NCI-H1048 (cell line): ENCODE measurements around the gene RBBP9.
"Not testable (repeated sequence)": the region's sequence is repeated elsewhere in the genome, so short reads cannot be mapped to it uniquely, and the experiment has no call there.

Experiments used
- DNase-seq: peaks from one replicate; lab custom pipeline; 2025; lab: John Stamatoyannopoulos, UW

RBBP9 gene

GRCh38 chr20:18496740-18497592 lies at the start of gene RBBP9:
Gene RBBP9 (minus strand): TSS chr20:18497225. CDS start chr20:18497167, 58 bp downstream.
- DNase-seq, result peak; percentile 46

GRCh38 chr20:18545566-18545965 lies 48.5 kb upstream of the RBBP9 start:
- no peak for DNase-seq

- no peak for DNase-seq
Observed at GRCh38 chr20:18543932-18544331, 46.9 kb upstream of the RBBP9 start.

GRCh38 chr20:18543216-18543615 lies 46.2 kb upstream of the RBBP9 start:
- no peak for DNase-seq

- DNase-seq, result no peak
Observed at GRCh38 chr20:18541741-18542140, 44.7 kb upstream of the RBBP9 start.

- no peak for DNase-seq
Observed at GRCh38 chr20:18537651-18538050, 40.6 kb upstream of the RBBP9 start.

- no peak for DNase-seq
Observed at GRCh38 chr20:18533978-18534644, 37.1 kb upstream of the RBBP9 start.

- no peak for DNase-seq
Observed at GRCh38 chr20:18533491-18533890, 36.5 kb upstream of the RBBP9 start.

- DNase-seq, result no peak
Observed at GRCh38 chr20:18532626-18533025, 35.6 kb upstream of the RBBP9 start.

GRCh38 chr20:18529041-18529440 lies 32.0 kb upstream of the RBBP9 start:
- no peak for DNase-seq

GRCh38 chr20:18527836-18528235 lies 30.8 kb upstream of the RBBP9 start:
- no peak for DNase-seq

- DNase-seq, result no peak
Observed at GRCh38 chr20:18527339-18527738, 30.3 kb upstream of the RBBP9 start.

- not testable (repeated sequence) for DNase-seq
Observed at GRCh38 chr20:18526761-18527160, 29.7 kb upstream of the RBBP9 start.

GRCh38 chr20:18524646-18525045 lies 27.6 kb upstream of the RBBP9 start:
- no peak for DNase-seq

GRCh38 chr20:18523066-18523465 lies 26.0 kb upstream of the RBBP9 start:
- DNase-seq, result no peak

- not testable (repeated sequence) for DNase-seq
Observed at GRCh38 chr20:18522066-18522465, 25.0 kb upstream of the RBBP9 start.

- DNase-seq, result no peak
Observed at GRCh38 chr20:18515973-18516372, 18.9 kb upstream of the RBBP9 start.

GRCh38 chr20:18514127-18514526 lies 17.1 kb upstream of the RBBP9 start:
- no peak for DNase-seq

- DNase-seq, result no peak
Observed at GRCh38 chr20:18513208-18513607, 16.2 kb upstream of the RBBP9 start.

GRCh38 chr20:18511571-18511970 lies 14.5 kb upstream of the RBBP9 start:
- DNase-seq, result no peak

GRCh38 chr20:18507218-18508191 lies 10.5 kb upstream of the RBBP9 start, which contains the start of gene SEC23B:
Gene SEC23B (plus strand): TSS chr20:18507940. CDS start chr20:18510836, 2,896 bp downstream.
- peak; percentile 87 for DNase-seq

GRCh38 chr20:18506744-18507143 lies 9.7 kb upstream of the RBBP9 start:
- DNase-seq, result no peak
